Measurements from ENCODE around the gene TTLL8.
"Not testable (repeated sequence)": the region's sequence is repeated elsewhere in the genome, so short reads cannot be mapped to it uniquely, and the experiment has no call there.

TTLL8 gene

DNA sequence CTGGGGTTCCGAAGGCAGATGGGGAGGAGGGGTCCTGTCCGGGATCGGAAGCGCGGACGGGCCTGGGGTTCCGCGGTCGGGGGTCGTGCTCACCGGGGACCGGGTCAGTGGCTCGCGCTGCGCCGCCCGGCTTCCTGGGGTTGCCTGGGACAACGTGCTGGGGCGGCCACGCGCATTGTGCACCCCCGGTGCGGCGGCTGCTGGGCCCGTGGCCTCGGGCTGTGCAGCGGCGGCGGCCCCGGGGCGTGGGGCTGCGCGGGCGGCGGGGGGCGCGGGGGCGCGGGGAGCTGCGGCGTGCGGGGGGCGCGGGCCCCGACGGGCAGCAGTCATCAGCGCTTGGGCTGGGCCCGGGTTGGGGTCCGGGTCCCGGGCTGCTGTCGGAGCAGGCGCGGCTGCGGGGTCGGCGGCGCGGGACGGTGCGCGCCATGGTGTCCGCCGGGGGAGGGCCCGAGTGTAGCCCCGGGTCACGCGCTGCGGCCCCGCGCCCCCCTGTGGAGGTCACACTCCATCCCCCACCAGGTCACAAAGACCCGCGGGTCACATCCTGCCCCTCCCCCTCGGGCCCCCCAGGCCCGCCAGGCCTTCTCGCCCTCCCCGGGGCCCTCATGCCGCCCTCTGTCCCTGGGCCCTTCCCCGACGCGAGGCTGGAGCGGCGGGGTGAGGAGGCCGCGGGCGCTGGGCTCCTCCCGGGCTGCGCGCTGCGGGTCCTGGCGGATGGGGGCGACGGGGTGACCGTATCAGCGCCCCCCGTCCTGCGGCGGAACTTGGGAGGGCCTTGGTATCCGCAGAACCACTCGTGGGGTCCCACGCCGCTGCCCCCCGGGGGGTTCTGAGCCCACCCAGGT lies at the start of gene TTLL8:
TTLL8 (minus strand) TSS at position 238 of the 845 bp plus-strand sequence.
- DNase-seq (ENCODE audit: low spot score), result no peak

DNA sequence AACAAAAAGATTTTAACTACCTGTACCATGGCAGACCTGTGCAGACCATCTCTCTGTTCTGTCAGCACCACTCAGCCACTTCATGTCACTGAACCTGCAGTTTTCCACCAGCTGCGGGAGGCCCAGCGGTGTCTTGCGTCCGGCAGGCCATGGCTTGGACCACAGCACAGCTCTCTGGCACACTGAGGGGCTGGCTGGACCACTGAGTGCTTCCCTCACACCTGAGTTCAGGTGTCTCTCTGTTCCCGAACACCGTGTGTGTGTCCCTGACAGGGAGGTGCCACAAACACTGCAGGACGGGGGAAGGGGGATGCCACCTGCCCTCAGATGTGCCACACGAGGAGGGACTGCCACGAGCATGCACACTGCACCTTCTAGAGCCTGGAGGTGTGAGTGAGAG lies 49.4 kb upstream of the TTLL8 start:
- no peak for DNase-seq (ENCODE audit: low spot score)

DNA sequence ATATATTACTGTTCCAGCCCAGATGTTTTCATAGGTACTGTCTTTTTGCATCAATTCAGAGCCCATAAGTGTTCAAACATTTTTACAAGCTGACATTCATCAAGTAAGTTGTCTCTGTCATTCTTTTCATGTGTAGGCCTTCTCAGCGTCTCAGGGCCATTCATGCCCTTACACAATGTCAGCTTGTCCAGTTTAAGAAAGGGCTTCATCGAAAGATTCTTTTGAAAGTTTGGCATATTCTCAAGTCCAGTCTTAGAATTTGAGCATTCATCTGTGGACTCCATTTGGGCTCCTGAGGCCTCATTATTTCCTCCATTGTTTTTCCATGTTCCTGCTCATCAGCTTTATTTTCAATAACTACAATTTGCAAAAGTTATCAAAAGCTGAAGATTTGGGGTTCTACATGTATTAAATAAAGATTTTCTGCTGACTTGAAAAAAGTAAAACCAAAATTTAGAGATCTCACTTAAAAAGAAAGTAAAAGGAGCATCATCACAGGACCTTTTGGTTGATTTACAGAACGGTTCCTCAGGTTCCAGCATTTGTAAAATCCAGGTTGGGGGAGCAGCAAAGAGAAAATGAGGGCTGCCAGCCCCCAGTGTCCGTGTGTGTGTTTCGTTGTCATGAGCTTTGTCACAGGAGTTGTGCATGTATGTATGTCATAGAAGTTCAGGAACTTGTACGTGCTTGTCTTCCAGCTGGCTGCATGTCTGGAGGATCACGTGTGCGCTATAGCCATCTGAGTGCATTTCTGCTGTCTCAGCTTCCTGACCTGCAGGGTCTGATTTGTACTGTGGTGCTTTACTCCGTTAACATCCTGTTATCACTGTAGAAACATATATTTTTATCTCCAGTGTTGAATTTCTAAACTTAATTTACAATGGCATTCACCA lies 47.4 kb upstream of the TTLL8 start:
- DNase-seq (ENCODE audit: low spot score), result no peak

DNA sequence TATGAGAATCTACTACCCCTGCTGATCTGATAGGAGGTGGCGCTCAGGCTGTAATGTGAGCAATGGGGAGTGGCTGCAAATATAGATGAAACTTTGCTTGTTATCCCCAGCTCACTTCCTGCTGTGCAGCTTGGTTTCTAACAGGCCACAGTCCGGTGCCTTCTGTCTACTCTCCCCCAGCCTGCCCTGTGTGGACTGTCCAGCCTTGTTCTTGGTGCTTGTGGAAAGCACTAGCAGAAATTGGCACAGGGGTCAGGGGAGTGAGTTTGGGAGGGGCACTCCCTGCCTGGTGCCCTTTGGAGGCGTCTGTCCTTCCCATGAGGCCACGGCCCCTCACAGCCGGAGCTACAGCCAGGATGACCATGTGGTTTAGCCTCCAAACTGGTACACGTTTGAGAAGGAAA lies 46.0 kb upstream of the TTLL8 start:
- no peak for DNase-seq (ENCODE audit: low spot score)

DNA sequence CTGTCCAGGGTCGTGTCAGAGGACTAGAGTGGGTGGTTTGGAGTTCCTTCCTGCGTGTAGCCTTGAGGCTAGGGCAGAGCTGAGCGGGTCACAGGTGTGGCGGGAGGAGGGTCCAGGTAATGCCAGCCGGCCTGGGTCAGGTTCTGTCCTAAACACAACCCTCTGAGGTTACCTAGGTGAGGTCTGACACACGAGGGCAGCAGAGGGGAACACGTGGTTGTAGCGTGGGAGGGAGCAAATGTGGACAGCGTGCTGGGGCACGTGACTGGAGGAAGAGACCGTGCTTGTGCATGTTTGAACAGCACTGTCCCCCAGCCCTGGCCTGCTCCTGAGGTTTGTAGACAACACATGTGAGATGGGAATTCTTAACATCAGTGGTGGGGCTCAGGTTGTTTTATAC lies 44.8 kb upstream of the TTLL8 start:
- no peak for DNase-seq (ENCODE audit: low spot score)

DNA sequence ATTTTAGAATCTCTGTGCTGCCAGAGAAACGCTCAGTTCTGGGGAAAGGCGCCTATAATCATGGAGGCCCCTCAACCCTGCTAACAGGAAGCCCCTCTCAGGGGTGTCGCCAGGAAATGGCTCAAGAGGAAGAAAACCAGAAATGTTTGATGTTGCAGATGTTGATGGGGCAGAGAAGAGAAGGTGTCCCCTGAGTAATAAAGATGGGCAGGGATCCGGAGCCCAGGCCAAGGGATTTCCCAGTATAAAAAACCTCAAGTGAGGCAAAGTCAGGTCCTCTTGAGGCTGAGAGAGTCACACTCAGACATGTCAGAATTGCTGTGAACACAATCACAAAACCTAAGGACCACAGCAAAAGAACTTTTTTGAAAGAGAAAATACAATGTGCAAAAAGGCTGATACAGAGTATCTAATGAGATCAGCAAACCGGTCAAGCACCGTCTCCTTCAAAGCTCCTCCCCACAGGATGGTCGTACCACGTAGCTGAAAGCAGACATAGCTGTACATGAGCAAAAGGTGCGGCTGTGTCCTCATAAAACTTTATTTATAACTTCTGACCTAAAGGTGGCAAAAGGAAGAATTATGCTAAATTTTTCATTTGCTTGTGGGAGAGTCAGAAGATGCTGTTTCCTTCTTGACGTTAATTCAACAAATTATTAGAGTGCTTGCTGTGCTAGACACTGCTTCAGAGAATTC lies 43.9 kb upstream of the TTLL8 start:
- no peak for DNase-seq (ENCODE audit: low spot score)

DNA sequence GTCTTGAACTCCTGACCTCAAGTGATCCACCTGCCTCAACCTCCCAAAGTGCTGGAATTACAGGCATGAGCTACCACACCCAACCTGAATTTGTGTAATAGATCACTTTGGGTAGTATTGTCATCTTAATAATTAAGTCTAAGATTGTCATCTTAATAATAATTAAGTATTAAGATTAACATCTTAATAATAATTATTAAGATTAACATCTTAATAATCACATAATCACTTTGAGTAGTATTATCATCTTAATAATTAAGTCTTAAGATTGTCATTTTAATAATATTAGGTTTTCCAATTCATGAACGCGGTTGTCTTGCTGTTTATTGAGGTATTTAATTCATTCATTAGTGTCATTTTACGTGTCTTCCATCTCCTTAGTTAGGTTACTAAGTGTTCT lies 40.0 kb upstream of the TTLL8 start:
- DNase-seq (ENCODE audit: low spot score), result no peak

DNA sequence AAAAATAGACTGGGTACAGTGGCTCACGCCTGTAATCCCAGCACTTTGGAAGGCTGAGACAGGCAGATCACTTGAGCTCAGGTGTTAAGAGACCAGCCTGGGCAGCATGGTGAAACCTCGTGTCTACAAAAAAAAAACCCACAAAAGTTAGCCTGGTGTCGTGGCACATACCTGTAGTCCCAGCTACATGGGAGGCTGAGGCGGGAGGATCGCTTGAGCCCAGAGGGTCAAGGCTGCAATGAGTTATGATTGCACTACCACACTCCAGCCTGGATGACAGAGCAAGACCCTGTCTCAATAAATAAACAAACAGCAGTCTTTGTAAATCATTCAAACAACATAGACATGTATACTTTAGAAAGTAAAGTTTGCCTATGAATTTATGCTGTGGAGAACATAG lies 34.2 kb upstream of the TTLL8 start:
- no peak for DNase-seq (ENCODE audit: low spot score)

DNA sequence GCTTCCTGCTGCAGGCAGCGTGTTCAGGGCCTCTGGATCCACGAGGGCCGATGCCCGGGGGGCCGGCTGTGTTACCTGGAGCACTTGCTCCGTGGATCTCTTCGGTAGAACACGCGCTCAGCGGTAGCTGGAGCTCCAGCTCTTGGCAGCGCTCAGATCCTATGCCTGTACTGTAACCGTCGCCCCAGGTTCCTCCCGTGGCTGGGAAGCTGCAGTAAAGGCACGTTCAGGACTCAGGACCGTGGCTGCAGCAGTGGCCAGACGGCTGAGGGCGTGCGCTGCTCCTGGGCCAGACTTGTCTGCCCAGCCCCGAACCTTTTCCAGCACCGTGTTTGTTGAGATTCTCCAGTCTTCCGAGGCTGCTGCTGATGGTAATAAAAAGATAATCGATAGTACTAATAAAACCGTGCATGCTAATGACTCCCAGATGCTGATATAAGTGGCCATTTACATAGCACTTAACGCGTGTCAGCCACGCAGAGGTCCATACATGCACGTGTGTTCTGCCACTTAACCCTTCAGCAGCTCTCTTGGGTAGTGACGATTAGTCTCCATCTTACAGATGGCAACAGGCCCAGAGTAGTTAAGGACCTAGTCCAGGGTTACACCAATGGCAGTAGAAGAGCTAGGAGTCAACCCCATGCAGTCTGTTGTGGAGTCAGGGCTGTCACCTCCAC lies 33.1 kb upstream of the TTLL8 start:
- DNase-seq (ENCODE audit: low spot score), result no peak

DNA sequence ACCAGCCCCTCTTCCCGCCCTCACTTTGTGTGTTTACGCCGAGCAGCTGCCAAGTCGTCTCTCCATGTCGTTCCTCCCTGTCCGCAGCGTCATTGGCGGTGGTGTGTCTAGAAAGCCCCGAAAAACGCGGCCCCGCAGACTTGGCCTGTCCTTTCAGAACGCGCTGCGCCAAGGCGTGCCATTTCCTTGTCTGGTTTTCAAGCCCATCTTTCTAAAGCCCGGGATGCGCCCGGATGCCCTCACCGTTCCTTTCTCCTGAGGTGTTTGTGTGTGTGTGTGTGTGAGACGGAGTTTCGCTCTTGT lies 32.3 kb upstream of the TTLL8 start:
- DNase-seq (ENCODE audit: low spot score), result no peak

DNA sequence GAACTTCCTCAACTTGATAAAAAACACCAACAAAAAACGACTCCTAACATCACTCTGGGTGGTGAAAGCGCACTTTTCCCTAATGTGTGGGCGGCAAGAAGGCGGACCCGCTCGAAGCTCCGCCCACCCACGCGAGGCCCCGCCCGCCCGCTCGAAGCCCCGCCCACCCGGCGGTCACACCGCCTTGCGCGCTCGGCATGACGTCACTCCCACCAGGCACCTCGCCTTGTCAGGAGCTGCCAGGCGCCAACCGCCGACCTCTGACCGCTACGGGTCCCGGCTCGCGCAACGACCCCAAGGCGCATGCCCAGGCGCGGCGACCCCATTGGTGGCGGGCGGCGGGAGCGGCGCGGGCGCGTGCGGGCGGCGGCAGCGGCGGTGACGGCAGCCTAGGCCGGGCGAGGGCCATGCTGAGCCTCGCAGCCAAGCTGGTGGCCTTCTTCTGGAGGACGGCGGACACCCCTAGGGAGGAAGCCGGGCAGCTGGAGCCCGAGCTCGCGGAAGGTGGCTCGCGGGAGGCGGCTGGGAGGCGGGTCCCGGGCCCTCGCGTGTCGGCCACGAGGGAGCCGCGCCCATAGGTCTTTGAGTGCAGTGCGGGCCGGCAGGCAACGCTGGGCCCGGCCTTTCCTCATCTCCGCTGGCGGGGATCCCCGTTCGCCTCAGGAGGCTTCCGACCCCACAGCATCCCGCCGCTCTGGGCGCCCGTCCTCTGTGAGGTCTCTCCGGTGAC lies 31.7 kb upstream of the TTLL8 start, which contains the start of gene MOV10L1:
MOV10L1 (plus strand) TSS at position 325 of the 730 bp plus-strand sequence; CDS start at position 408, 83 bp downstream.
- peak; percentile 47 for DNase-seq (ENCODE audit: low spot score)

DNA sequence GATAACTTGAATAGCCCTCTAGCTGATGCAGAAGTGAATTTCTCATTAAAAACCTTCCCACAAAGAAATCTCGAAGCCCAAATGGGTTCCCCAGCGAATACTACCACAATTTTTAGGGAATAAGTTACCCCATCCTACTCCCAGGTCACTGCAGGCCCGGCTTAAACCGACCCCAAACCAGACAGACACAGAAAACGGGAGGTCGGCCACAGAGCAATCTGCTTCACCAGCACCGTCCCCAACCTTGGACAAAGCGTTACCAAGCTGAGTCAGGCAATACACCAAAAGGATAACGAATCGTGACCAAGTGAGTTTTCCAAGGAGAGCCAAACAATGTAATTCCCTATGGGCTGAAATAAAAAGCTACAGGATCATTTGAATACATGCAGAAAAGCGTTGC lies 31.1 kb upstream of the TTLL8 start:
- no peak for DNase-seq (ENCODE audit: low spot score)

DNA sequence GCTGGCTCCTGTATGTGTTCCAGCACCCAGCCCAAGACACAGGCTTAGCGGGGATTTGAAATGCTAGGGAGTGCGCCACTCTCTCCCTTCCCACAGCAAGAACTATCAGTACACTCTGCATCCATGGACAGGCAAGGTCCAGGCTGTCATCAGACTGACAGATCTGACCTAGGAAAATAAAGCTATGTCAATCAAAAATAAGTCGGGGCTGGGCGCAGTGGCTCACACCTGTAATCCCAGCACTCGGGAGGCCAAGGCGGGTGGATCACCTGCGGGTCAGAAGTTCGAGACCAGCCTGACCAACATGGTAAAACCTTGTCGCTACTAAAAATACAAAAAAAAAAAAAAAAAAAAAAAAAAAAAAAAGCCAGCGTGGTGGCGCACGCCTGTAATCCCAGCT lies 30.0 kb upstream of the TTLL8 start:
- no peak for DNase-seq (ENCODE audit: low spot score)

DNA sequence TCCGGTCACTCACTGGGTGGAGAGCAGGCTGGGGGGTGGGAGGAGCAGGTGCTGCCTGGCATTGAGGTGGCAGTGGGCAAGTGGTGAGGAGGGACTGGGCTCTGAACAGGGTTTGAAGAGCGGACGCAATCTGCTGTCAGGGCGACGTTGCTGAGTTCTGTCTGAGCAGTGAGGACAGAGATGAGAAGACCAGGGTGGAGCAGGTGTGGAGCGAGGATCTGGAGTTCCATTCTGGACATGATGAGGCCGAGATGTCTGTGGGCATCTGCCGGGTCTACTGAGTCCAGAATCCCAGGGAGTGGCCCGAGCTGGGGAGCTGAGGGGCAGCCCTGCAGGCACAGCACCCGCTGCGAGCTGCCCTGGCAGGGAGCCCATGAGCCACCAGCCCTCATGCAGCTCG lies 29.5 kb upstream of the TTLL8 start:
- DNase-seq (ENCODE audit: low spot score), result no peak

DNA sequence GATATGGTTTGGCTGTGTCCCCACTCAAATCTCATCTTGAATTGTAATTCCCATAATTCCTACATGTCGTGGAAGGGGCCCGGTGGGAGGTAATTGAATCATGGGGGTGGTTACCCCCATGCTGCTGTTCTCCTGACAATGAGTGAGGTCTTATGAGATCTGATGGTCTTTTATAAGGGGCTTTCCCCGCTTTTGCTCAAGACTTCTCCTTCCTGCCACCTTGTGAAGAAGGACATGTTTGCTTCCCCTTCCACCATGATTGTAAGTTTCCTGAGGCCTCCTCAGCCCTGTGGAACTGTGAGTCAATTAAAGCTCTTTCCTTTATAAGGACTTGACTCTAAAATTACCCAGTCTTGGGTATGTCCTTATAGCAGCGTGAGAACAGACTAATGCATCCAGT lies 28.9 kb upstream of the TTLL8 start:
- not testable (repeated sequence) for DNase-seq (ENCODE audit: low spot score)

DNA sequence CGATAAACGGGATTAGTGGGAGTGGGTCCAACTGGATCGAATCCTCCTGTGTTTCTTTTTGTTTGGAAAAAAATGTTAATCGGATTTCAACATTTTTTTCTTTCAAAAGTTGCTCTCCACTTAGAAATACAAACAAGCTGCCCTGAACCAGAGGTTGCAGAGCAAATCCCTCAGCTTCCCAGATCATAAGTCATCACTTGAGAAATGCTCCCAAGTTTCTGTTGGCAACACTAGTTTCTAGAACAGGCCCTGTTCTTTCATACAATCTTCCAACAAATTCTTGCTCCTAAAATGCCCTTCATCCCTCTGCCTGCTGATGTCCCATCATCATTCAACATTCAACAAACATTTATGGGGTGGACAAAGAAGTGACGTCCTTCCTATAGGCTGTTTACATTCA lies 28.4 kb upstream of the TTLL8 start:
- peak; percentile 75 for DNase-seq (ENCODE audit: low spot score)

DNA sequence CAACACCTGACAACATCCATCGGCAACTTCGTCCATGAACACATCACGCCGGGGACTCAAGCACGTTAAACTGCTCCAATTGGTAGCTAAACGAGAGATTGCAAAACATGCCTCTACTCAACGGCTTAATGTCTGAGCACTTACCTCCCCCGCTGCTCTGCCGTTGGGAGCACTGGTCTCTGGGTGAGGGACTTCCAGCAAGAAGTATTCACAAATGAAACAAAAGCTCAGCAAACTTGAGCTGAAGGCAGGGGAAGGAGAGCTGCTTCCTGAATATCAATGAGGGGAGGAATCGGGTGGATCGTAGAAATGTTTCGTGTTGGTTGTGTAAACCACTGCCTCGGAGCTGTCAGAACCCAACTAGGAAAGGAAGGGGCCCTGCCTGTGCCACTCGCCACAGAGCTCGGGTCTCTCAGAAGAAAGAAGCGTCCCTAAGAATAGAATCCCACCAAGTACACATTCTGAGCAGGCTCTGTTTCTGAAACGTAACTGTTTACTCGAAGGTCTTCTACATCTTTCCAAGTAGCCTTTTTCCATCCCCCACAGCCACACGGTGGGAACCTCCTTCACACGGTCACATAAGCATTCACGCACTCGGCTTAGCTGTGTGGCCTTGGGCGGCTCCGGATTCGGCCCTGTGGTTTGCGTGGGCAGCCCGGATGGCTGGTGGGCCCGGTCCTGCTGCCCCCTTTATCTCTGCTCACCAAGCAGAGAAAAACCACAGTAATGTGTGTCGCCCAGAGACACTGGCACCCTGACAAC lies 27.3 kb upstream of the TTLL8 start, which contains the start of gene MLC1:
MLC1 (minus strand) TSS at position 216 of the 762 bp plus-strand sequence. CDS start 524 bp downstream, outside the sequence.
- no peak for DNase-seq (ENCODE audit: low spot score)

DNA sequence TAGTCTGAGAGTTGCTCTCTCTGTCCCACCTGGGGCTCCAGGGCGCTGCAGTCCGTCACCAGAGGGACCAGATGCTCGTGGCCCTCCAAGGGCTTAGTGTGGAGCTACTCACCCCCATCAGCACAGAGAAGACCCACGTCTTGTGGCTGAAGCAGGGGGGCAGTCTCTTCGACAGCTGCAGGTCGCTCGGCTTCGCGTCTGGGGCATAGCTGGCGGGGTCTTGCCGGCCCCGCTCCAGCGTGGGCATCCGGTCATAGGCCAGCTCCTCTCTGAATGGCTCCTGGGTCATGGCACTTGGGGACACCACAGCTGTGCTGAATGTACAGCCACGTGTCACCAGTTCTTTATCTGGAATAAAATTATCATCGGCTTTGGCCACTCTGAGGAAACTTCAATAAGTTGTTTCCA lies 26.5 kb upstream of the TTLL8 start:
- no peak for DNase-seq (ENCODE audit: low spot score)

DNA sequence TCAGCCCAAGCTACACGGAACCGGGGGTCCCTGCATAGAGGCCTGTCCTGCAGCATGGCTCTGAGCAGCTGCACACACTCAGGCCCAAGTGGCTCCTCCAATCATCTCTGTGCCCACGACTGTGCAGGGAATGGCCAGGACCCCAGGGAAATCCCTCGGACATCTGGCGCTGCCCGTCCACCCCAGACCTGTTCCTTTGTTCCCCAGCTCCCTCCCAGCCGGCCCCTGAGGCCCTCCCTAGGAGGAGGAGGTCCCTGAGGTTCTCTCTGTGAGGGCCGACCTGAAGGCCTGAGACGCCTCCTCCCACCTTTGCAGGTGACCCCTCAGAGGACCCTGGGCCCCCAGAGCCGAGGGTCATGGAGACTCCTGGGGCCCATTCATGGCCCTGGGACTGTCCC lies 26.0 kb upstream of the TTLL8 start:
- DNase-seq (ENCODE audit: low spot score), result no peak

DNA sequence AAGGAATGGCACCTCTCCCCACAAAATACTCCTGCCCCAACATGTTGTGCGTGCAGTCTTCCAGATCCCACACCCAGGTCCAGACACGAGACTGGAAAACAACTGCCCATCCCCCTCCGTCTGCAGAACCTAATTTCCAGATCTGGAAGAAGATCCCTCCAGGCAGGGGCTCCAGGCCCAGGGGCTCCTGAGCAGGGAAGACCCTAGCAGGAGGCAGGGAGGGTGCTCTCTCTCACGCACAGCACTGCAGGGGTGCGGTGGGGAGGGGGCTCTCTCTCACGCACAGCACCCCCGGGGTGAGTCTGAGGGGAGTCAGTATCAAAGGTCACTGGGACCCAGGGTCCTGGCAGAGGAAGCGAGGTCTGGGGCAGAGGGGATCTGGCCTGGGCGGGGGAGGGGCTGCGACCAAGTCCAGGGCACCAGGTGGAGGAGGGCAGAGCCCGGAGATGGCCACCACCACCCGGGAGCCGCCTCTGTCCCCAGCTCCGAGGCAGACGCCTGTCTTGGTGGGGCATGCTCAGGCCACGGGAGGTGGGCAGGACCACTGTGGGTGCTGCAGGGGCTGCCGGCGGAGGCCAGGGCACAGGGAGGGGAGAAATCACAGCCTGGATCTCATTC lies 25.5 kb upstream of the TTLL8 start:
- no peak for DNase-seq (ENCODE audit: low spot score)

Measured in hepatic stellate cell (primary cell).